HepG2 (cell line): ENCODE results near the gene USP15. TPM values are rescaled to one million over a fixed set of nuclear protein-coding genes. Genes with fewer than 3 reads are reported as not detected.

ENCODE experiments used
- ATAC-seq: fragments of 200-7000 bp; cut with Tn5 transposase; 3 replicates; pipeline ENCODE4 v1.9.1; 2020; ENCODE audit warnings: mild to moderate bottlenecking, moderate library complexity
- BruUV-seq: library from RNA; stranded (reverse); fragments of 400-500 nt; replicated peaks from 2 replicates; lab custom pipeline; 2021; lab: Mats Ljungman, UMichigan
- CTCF ChIA-PET: fragments of 300-600 bp; formaldehyde crosslinking; extraction: SDS; loops from one replicate; lab custom pipeline; 2021; ENCODE audit warnings: low total read pairs, inconsistent platforms, low intra/inter-chr PET ratio; lab: Yijun Ruan, JAX
- POLR2A ChIA-PET: fragments of 350-600 bp; sonication (Branson Sonifier 250); formaldehyde crosslinking; loops from one replicate; lab custom pipeline; 2020; ENCODE audit warnings: antibody characterized with exemption, inconsistent platforms; lab: Yijun Ruan, JAX
- DNase-seq: peaks from one replicate; pipeline ENCODE4 v3.0.0-alpha.2; 2015; ENCODE audit warnings: low spot score
- FAIRE-seq: peaks from 3 replicates; lab custom pipeline; 2011; peaks lifted over from hg19 to GRCh38; lab: Jason Lieb, UNC
- H2AFZ ChIP-seq: one replicate; pipeline ENCODE4 v1.6.1; 2011; ENCODE audit warnings: low read length, inconsistent platforms
- H3K27ac ChIP-seq: fragments of 300-600 bp; 3 replicates; pipeline ENCODE4 v1.8.0; 2011; ENCODE audit warnings: mixed run types, mild to moderate bottlenecking, mixed read lengths, low read length, inconsistent platforms; ENCODE audit not compliant: insufficient read depth; ENCODE audit errors: extremely low read length
- H3K27me3 ChIP-seq, 2 experiments: fragments of 200-600 bp in 1 of 2; 2 replicates in 1 of 2; 3 replicates in 1 of 2; pipeline versions ENCODE4 v1.6.0 to v1.8.0; 2011; ENCODE audit warnings: low read length in 2 of 2, mild to moderate bottlenecking in 2 of 2, moderate library complexity in 2 of 2, inconsistent platforms in 1 of 2; ENCODE audit not compliant: insufficient read depth in 2 of 2, control insufficient read depth in 1 of 2
- H3K36me3 ChIP-seq, 2 experiments: fragments of 200-600 bp in 1 of 2; replicated peaks in 1 of 2; 2 replicates in 1 of 2; 3 replicates in 1 of 2; pipeline versions ENCODE4 v1.5.1 to v1.8.0; 2011; ENCODE audit warnings: low read length in 2 of 2, inconsistent platforms in 1 of 2; ENCODE audit not compliant: insufficient read depth in 2 of 2, control insufficient read depth in 1 of 2
- H3K4me1 ChIP-seq: 2 replicates; pipeline ENCODE4 v1.5.1; 2012; ENCODE audit warnings: low read length, inconsistent platforms; ENCODE audit not compliant: insufficient read depth
- H3K4me2 ChIP-seq: 2 replicates; pipeline ENCODE4 v1.6.0; 2011; ENCODE audit warnings: low read depth, low read length, inconsistent platforms
- H3K4me3 ChIP-seq, 3 experiments: fragments of 200-600 bp in 1 of 3; sonication (generic), shearing (Covaris generic) in 1 of 3; replicated peaks in 1 of 3; 2 replicates each; pipeline ENCODE4 v1.5.1; 2011 to 2016; ENCODE audit warnings: low read length in 3 of 3, inconsistent platforms in 2 of 3, low read depth in 2 of 3, mild to moderate bottlenecking in 2 of 3, control low read depth in 1 of 3, mixed read lengths in 1 of 3; ENCODE audit not compliant: insufficient read depth in 1 of 3
- H3K79me2 ChIP-seq: one replicate; pipeline ENCODE4 v1.6.1; 2011; ENCODE audit warnings: low read length, inconsistent platforms; ENCODE audit not compliant: insufficient read depth
- H3K9ac ChIP-seq: 2 replicates; pipeline ENCODE4 v1.6.0; 2011; ENCODE audit warnings: mild to moderate bottlenecking, low read depth, low read length, inconsistent platforms; ENCODE audit not compliant: insufficient read depth
- H3K9me3 ChIP-seq: 2 replicates; pipeline ENCODE4 v1.5.1; 2012; ENCODE audit warnings: mild to moderate bottlenecking, low read length
- H4K20me1 ChIP-seq: 2 replicates; pipeline ENCODE4 v1.6.0; 2011; ENCODE audit warnings: inconsistent platforms, mild to moderate bottlenecking, low read length, moderate library complexity; ENCODE audit not compliant: insufficient read depth
- ETV6 ChIP-seq: sonication (generic); formaldehyde crosslinking; conservative IDR thresholded peaks from 2 replicates; pipeline ENCODE4 v1.4.0; 2020; ENCODE audit warnings: missing genetic modification reagents
- HMGXB4 ChIP-seq, 2 experiments: sonication (generic) in 1 of 2; formaldehyde crosslinking in 1 of 2; IDR thresholded peaks; 2 replicates each; pipeline versions ENCODE4 v1.4.0 to v1.6.1; 2018 to 2020; ENCODE audit warnings: missing genetic modification reagents in 2 of 2, borderline replicate concordance in 1 of 2, low read depth in 1 of 2, mild to moderate bottlenecking in 1 of 2, missing biosample characterization in 1 of 2
- HNF4A ChIP-seq: sonication (generic); formaldehyde crosslinking; IDR thresholded peaks from 2 replicates; pipeline ENCODE4 v1.4.0; 2020; ENCODE audit warnings: missing genetic modification reagents
- HNRNPH1 ChIP-seq: fragments of 200-400 bp; formaldehyde crosslinking; optimal IDR thresholded peaks from 2 replicates; pipeline ENCODE3; 2017; ENCODE audit warnings: mild to moderate bottlenecking, low read depth, low read length
- MYNN ChIP-seq: sonication (generic); formaldehyde crosslinking; IDR thresholded peaks from 2 replicates; pipeline ENCODE4 v1.4.0; 2020; ENCODE audit warnings: mild to moderate bottlenecking, low read depth, missing genetic modification reagents
- PHF5A ChIP-seq: IDR thresholded peaks from one replicate; pipeline ENCODE4 v1.6.1; 2018; ENCODE audit warnings: low read depth, missing genetic modification reagents; ENCODE audit not compliant: unreplicated experiment
- ZNF318 ChIP-seq: sonication (generic); formaldehyde crosslinking; IDR thresholded peaks from 2 replicates; pipeline ENCODE4 v1.4.0; 2020; ENCODE audit warnings: mild to moderate bottlenecking, missing genetic modification reagents
- ZNF331 ChIP-seq: sonication (generic); formaldehyde crosslinking; IDR thresholded peaks from 2 replicates; pipeline ENCODE4 v1.4.0; 2020; ENCODE audit warnings: missing genetic modification reagents
- ZNF503 ChIP-seq: sonication (generic); formaldehyde crosslinking; IDR thresholded peaks from 2 replicates; pipeline ENCODE4 v1.4.0; 2020; ENCODE audit warnings: missing genetic modification reagents
- ZNF737 ChIP-seq: sonication (generic); formaldehyde crosslinking; IDR thresholded peaks from 2 replicates; pipeline ENCODE4 v1.5.0; 2020; ENCODE audit warnings: missing genetic modification reagents, mild to moderate bottlenecking, borderline replicate concordance
- WGBS: methylation state at CpG from one replicate; pipeline ENCODE4 v1.1.6; 2017; ENCODE audit warnings: low lambda C conversion rate; 5-methylcytosine and 5-hydroxymethylcytosine counted together
- in situ Hi-C: cut with HindIII; loops from 2 replicates; pipeline ENCODE4 v1.10.0; 2017; ENCODE audit warnings: low pct_unique_long_range_greater_than_20kb; ENCODE audit not compliant: extremely low pct_ligation_motif_present
- intact Hi-C: fragments of 100-400 bp; cut with micrococcal nuclease; formaldehyde crosslinking; loops from one replicate; pipeline ENCODE4 v1.10.0; 2022; ENCODE audit not compliant: unreplicated experiment
- polyA plus RNA-seq, 8 experiments: library from polyadenylated mRNA; depleted of rRNA in 3 of 8; stranded (reverse) in 7 of 8; unstranded in 1 of 8; fragments of >200 nt; fragmentation: Illumina TruSeq in 4 of 8; extraction: Trizol in 4 of 8; gene quantifications; 2 replicates each; pipeline versions ENCODE4 v1.2.1 to v1.2.3, GENCODE V29; 2011 to 2016; ENCODE audit warnings: low read depth in 4 of 8, missing spikeins in 1 of 8, mixed read lengths in 1 of 8; ENCODE audit not compliant: insufficient read depth in 1 of 8
- total RNA-seq, 5 experiments: library from RNA; depleted of rRNA; stranded (reverse); fragments of >200 nt; fragmentation: Illumina TruSeq; extraction: Trizol; gene quantifications; 2 replicates each; pipeline ENCODE4 v1.2.3, GENCODE V29; 2016; ENCODE audit warnings: low read depth in 1 of 5

USP15 gene
- total and polyA plus RNA-seq, 2 of the 13 experiments (the other 11 are each of a cell fraction or from before 2014, with no cell fraction given): 17.3 to 51.7 TPM

- TF ChIP-seq HMGXB4 (CRISPR knock-in tag; IDR thresholded peaks at IDR 0.05; ENCODE audit: borderline replicate concordance in 1 of 2, low read depth in 1 of 2): no peak
- TF ChIP-seq ETV6 (CRISPR knock-in tag): no peak
- no peak for TF ChIP-seq HNF4A (CRISPR knock-in tag)
These were observed 86.6 kb downstream of the USP15 start (continued) for GRCh38 chr12:62346817-62347216.

GRCh38 chr12:62347922-62348650, 87.9 kb downstream of the USP15 start:
- no peak for FAIRE-seq
- WGBS: 94% methylated on average over 5 of the region's 5 CpGs
- intact Hi-C loops (no loop called here), in situ Hi-C loops (no loop called here)
- Histone ChIP-seq H3K4me3 (no peak overlapping the region), H3K27ac (no peak overlapping the region), H3K9me3 (no peaks in the 10 kb centered on the region), H3K27me3 (no peaks in the 10 kb centered on the region), H3K4me2 (no peak overlapping the region), H2AFZ (no peak overlapping the region), H3K9ac (no peak overlapping the region), H3K36me3 (peaks cover 0 to 15% of the 10 kb centered on the region in 2 experiments; a peak in 3 of 5 replicates), H3K79me2 (no peaks in the 10 kb centered on the region), H4K20me1 (no peaks in the 10 kb centered on the region), H3K4me1 (no peaks in the 10 kb centered on the region)
- ChIA-PET POLR2A (no interaction called here), CTCF (no interaction called here)
- BruUV-seq: no TSS peak
- no peak for ATAC-seq
- DNase-seq: no peak
- no peak for TF ChIP-seq HNRNPH1
- no peak for TF ChIP-seq MYNN
- no peak for TF ChIP-seq ZNF503 (CRISPR knock-in tag)
- no peak for TF ChIP-seq ZNF318 (CRISPR knock-in tag)
- TF ChIP-seq ZNF737 (CRISPR knock-in tag): no peak
- no peak for TF ChIP-seq ZNF331 (CRISPR knock-in tag)
- no peak for TF ChIP-seq PHF5A
